Amniotic stem cell (primary cell): ENCODE results near the gene MMP20.

Source experiments
- DNase-seq: peaks from one replicate; lab custom pipeline; 2025; lab: John Stamatoyannopoulos, UW

The MMP20 gene

GRCh38 chr11:102560555-102561011 is 64.5 kb downstream of the MMP20 start:
- DNase-seq = no peak

- no peak for DNase-seq
Observed at GRCh38 chr11:102559839-102560238, 65.3 kb downstream of the MMP20 start.

GRCh38 chr11:102555091-102555490 is 70.0 kb downstream of the MMP20 start:
- DNase-seq = no peak

GRCh38 chr11:102553835-102554282 is 71.3 kb downstream of the MMP20 start:
- no peak for DNase-seq

- no peak for DNase-seq
Observed at GRCh38 chr11:102552447-102553194, 72.5 kb downstream of the MMP20 start.

GRCh38 chr11:102552020-102552419 is 73.1 kb downstream of the MMP20 start:
- DNase-seq = no peak

- DNase-seq = no peak
Observed at GRCh38 chr11:102551169-102551781, 73.9 kb downstream of the MMP20 start.

GRCh38 chr11:102546923-102547471 is 78.1 kb downstream of the MMP20 start:
- DNase-seq = no peak

- no peak for DNase-seq
Observed at GRCh38 chr11:102546427-102546826, 78.7 kb downstream of the MMP20 start.

- no peak for DNase-seq
Observed at GRCh38 chr11:102545701-102546100, 79.4 kb downstream of the MMP20 start.

GRCh38 chr11:102544594-102544993 is 80.5 kb downstream of the MMP20 start:
- no peak for DNase-seq

- DNase-seq = no peak
Observed at GRCh38 chr11:102539567-102539966, 85.6 kb downstream of the MMP20 start.

GRCh38 chr11:102538932-102539331 is 86.2 kb downstream of the MMP20 start:
- DNase-seq = no peak

GRCh38 chr11:102534261-102534872 is 90.8 kb downstream of the MMP20 start:
- DNase-seq = no peak

- DNase-seq = no peak
Observed at GRCh38 chr11:102530558-102530957, 94.6 kb downstream of the MMP20 start, which contains the start of gene MMP7. MMP7 (minus strand) TSS chr11:102530747; CDS start chr11:102530700, 47 bp downstream.

GRCh38 chr11:102528618-102529017 is 96.5 kb downstream of the MMP20 start:
- no peak for DNase-seq

- no peak for DNase-seq
Observed at GRCh38 chr11:102527684-102528083, 97.4 kb downstream of the MMP20 start.

- no peak for DNase-seq
Observed at GRCh38 chr11:102527041-102527440, 98.1 kb downstream of the MMP20 start.
